HepG2 (cell line): ENCODE results near the gene ATP13A1.

Experiments used
- EZH2 ChIP-seq: conservative IDR thresholded peaks from 2 replicates; pipeline ENCODE4 v1.6.1; 2012; ENCODE audit warnings: mild to moderate bottlenecking, low read depth, low read length, moderate library complexity
- PRPF4 ChIP-seq: fragments of 200-400 bp; formaldehyde crosslinking; IDR thresholded peaks from 2 replicates; pipeline ENCODE4 v1.6.1; 2016; ENCODE audit warnings: low read length, low read depth; ENCODE audit not compliant: poor library complexity, severe bottlenecking
- XRCC5 ChIP-seq: fragments of 200-400 bp; formaldehyde crosslinking; optimal IDR thresholded peaks from 2 replicates; pipeline ENCODE3; 2017; ENCODE audit warnings: mild to moderate bottlenecking, low read length
- ZBTB21 ChIP-seq: sonication (generic); formaldehyde crosslinking; IDR thresholded peaks from 2 replicates; pipeline ENCODE4 v1.4.0; 2020; ENCODE audit warnings: missing genetic modification reagents
- ZNF589 ChIP-seq: sonication (generic); formaldehyde crosslinking; conservative IDR thresholded peaks from 2 replicates; pipeline ENCODE4 v1.8.0; 2022; ENCODE audit warnings: mild to moderate bottlenecking, moderate library complexity, missing genetic modification reagents
- TF ChIP-seq, protein P1 (sequence below): sonication (generic); formaldehyde crosslinking; IDR thresholded peaks from 2 replicates; pipeline ENCODE4 v1.5.0; 2020; ENCODE audit warnings: mild to moderate bottlenecking, missing genetic modification reagents, moderate library complexity

DNA sequence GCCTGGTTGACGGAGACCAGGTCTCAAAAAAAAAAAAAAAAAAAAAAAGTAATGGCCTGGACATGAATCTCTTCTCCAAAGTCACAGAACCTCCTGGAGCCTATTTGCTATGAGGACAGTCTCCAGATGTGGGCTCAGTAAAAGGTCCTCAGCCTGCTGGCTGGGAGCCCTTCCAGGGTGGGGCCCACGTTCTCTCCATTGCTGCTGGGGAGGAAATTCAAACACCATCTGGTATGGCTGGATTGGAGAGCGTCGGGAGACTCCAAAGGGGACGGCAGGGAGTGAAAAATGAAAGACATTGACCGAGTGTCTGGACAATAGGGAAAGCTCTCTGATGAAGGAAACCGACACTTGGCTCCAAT, 43.6 kb downstream of the ATP13A1 start:
- TF ChIP-seq EZH2 (no peak), PRPF4 (no peak), ZBTB21 (CRISPR knock-in tag) (no peak), XRCC5 (no peak), ZNF589 (CRISPR knock-in tag) (no peak)
- TF ChIP-seq, protein P1, sequence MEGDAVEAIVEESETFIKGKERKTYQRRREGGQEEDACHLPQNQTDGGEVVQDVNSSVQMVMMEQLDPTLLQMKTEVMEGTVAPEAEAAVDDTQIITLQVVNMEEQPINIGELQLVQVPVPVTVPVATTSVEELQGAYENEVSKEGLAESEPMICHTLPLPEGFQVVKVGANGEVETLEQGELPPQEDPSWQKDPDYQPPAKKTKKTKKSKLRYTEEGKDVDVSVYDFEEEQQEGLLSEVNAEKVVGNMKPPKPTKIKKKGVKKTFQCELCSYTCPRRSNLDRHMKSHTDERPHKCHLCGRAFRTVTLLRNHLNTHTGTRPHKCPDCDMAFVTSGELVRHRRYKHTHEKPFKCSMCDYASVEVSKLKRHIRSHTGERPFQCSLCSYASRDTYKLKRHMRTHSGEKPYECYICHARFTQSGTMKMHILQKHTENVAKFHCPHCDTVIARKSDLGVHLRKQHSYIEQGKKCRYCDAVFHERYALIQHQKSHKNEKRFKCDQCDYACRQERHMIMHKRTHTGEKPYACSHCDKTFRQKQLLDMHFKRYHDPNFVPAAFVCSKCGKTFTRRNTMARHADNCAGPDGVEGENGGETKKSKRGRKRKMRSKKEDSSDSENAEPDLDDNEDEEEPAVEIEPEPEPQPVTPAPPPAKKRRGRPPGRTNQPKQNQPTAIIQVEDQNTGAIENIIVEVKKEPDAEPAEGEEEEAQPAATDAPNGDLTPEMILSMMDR = no peak
